ENCODE measurements around the gene SFXN5. TPM values are rescaled to one million over a fixed set of nuclear protein-coding genes. Genes with fewer than 3 reads are reported as not detected.

SFXN5 gene
- total RNA-seq, 1 experiment from 2014 or later = 31.3 TPM

DNA sequence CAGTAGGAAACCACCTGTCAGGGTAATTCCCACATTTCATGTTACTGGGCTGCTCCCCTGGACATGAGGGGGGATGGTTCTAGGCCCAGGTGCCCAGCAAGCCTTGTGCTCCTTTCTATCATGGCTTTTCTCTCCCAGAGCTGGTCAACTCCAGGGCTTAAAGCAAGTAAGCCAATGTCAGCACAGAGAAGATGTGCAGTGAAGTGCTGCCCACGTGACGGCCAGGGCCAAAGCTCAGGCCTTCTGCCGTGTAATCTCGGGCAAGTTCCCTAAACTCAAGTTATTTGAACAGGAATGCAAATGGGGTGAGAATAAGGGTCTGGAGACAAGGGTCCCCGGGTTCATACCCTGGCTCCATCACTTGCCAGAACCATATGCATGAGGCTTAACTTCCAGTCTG, 16.5 kb downstream of the SFXN5 start:
- H3K4me3 Mint-ChIP-seq (ENCODE audit: unreplicated experiment) = no peak overlapping the region
- POLR2A ChIA-PET = no interaction called here
- DNase-seq = no peak
- peaks cover 7% of the 10 kb centered on the region for H3K4me1 Mint-ChIP-seq (ENCODE audit: low read depth, unreplicated experiment)
- H3K27ac Mint-ChIP-seq (ENCODE audit: unreplicated experiment) = no peak overlapping the region
- H3K9me3 Mint-ChIP-seq (ENCODE audit: unreplicated experiment) = no peaks in the 10 kb centered on the region
- no peaks in the 10 kb centered on the region for H3K27me3 Mint-ChIP-seq (ENCODE audit: insufficient read depth, unreplicated experiment)
- H3K36me3 Mint-ChIP-seq (ENCODE audit: insufficient read depth, unreplicated experiment) = peaks cover 6% of the 10 kb centered on the region
- TF ChIP-seq CTCF (IDR thresholded peaks at IDR 0.05; ENCODE audit: insufficient read depth in 1 of 2, low read depth in 1 of 2, low read length in 1 of 2, severe bottlenecking in 1 of 2, unreplicated experiment in 1 of 2) = no peak
- BruUV-seq (replicated peaks) = no TSS peak
- intact Hi-C loops (cut with micrococcal nuclease; ENCODE audit: unreplicated experiment) = no loop called here
- no peaks in the 10 kb centered on the region for H3K4me1 ChIP-seq
- CTCF ChIA-PET = no interaction called here
- H3K27me3 ChIP-seq (replicated peaks; ENCODE audit: control insufficient read depth, insufficient read depth, low read length) = no peaks in the 10 kb centered on the region
- H3K36me3 ChIP-seq (ENCODE audit: control insufficient read depth, insufficient read depth, low read length) = no peaks in the 10 kb centered on the region; the same call in 1 of the 2 replicates
- H3K4me3 ChIP-seq (ENCODE audit: low read depth, low read length) = no peak overlapping the region
- no peaks in the 10 kb centered on the region for H3K9me3 ChIP-seq

GRCh38 chr2:73053316-73054114, 18.0 kb downstream of the SFXN5 start:
- intact Hi-C loops (cut with micrococcal nuclease; ENCODE audit: unreplicated experiment) = no loop called here
- ChIA-PET CTCF (interaction anchor here (1.1 kb wide), 1 partner anchor 16 kb away, joined by 3 read pairs; no protein-coding TSS in a partner anchor), POLR2A (interaction anchor here (0.7 kb wide), 1 partner anchor 22 kb away, joined by 3 read pairs; no protein-coding TSS in a partner anchor)
- BruUV-seq (replicated peaks) = no TSS peak
- no peaks in the 10 kb centered on the region for H3K9me3 Mint-ChIP-seq (ENCODE audit: unreplicated experiment)
- H3K4me3 Mint-ChIP-seq (ENCODE audit: unreplicated experiment) = no peak overlapping the region
- H3K36me3 ChIP-seq (ENCODE audit: control insufficient read depth, insufficient read depth, low read length) = no peaks in the 10 kb centered on the region; the same call in 1 of the 2 replicates
- TF ChIP-seq CTCF (IDR thresholded peaks at IDR 0.05; ENCODE audit: insufficient read depth in 1 of 2, low read depth in 1 of 2, low read length in 1 of 2, severe bottlenecking in 1 of 2, unreplicated experiment in 1 of 2) = no peak
- H3K36me3 Mint-ChIP-seq (ENCODE audit: insufficient read depth, unreplicated experiment) = peaks cover 6% of the 10 kb centered on the region
- peaks cover 7% of the 10 kb centered on the region for H3K4me1 Mint-ChIP-seq (ENCODE audit: low read depth, unreplicated experiment)
- no peak overlapping the region for H3K4me3 ChIP-seq (ENCODE audit: low read depth, low read length)
- no peaks in the 10 kb centered on the region for H3K27me3 Mint-ChIP-seq (ENCODE audit: insufficient read depth, unreplicated experiment)
- no peaks in the 10 kb centered on the region for H3K4me1 ChIP-seq
- H3K9me3 ChIP-seq = no peaks in the 10 kb centered on the region
- H3K27ac Mint-ChIP-seq (ENCODE audit: unreplicated experiment) = peak overlapping the region; percentile 38
- no peaks in the 10 kb centered on the region for H3K27me3 ChIP-seq (replicated peaks; ENCODE audit: control insufficient read depth, insufficient read depth, low read length)
- DNase-seq = no peak

GRCh38 chr2:73050121-73050545, 21.4 kb downstream of the SFXN5 start:
- TF ChIP-seq CTCF (IDR thresholded peaks at IDR 0.05; ENCODE audit: insufficient read depth in 1 of 2, low read depth in 1 of 2, low read length in 1 of 2, severe bottlenecking in 1 of 2, unreplicated experiment in 1 of 2) = no peak
- no peak for DNase-seq
- Histone ChIP-seq H3K9me3 (no peaks in the 10 kb centered on the region), H3K36me3 (ENCODE audit: control insufficient read depth, insufficient read depth, low read length) (no peaks in the 10 kb centered on the region), H3K4me1 (no peaks in the 10 kb centered on the region), H3K27me3 (replicated peaks; ENCODE audit: control insufficient read depth, insufficient read depth, low read length) (no peaks in the 10 kb centered on the region), H3K4me3 (ENCODE audit: low read depth, low read length) (no peak overlapping the region)
- ChIA-PET POLR2A (no interaction called here), CTCF (interaction anchor here (0.7 kb wide), 1 partner anchor 12 kb away, joined by 4 read pairs; no protein-coding TSS in a partner anchor)
- Mint-ChIP-seq H3K36me3 (ENCODE audit: insufficient read depth, unreplicated experiment) (no peaks in the 10 kb centered on the region), H3K27me3 (ENCODE audit: insufficient read depth, unreplicated experiment) (no peaks in the 10 kb centered on the region), H3K4me3 (ENCODE audit: unreplicated experiment) (no peak overlapping the region), H3K9me3 (ENCODE audit: unreplicated experiment) (no peaks in the 10 kb centered on the region), H3K27ac (ENCODE audit: unreplicated experiment) (no peak overlapping the region), H3K4me1 (ENCODE audit: low read depth, unreplicated experiment) (peaks cover 7% of the 10 kb centered on the region)
- intact Hi-C loops (cut with micrococcal nuclease; ENCODE audit: unreplicated experiment) = no loop called here
- BruUV-seq (replicated peaks) = no TSS peak

All from Caco-2 (cell line).